Duodenal mucosa (tissue), 2 donors: ENCODE measurements around the gene KRTAP1-4.
"Not testable (repeated sequence)": the region's sequence is repeated elsewhere in the genome, so short reads cannot be mapped to it uniquely, and the experiment has no call there.

Source experiments
- H3K27ac ChIP-seq: one replicate; pipeline ENCODE4 v1.7.0; 2013; ENCODE audit warnings: low read depth, low read length
- H3K27me3 ChIP-seq, 2 donors: one replicate each; pipeline ENCODE4 v1.7.0; 2013; ENCODE audit warnings: low read length in 2 of 2, control low read depth in 1 of 2; ENCODE audit not compliant: insufficient read depth in 2 of 2, control insufficient read depth in 1 of 2
- H3K36me3 ChIP-seq, 2 donors: one replicate each; pipeline ENCODE4 v1.7.0; 2013; ENCODE audit warnings: low read length in 2 of 2, control low read depth in 1 of 2; ENCODE audit not compliant: insufficient read depth in 2 of 2, control insufficient read depth in 1 of 2
- H3K4me1 ChIP-seq, 2 donors: one replicate each; pipeline ENCODE4 v1.7.0; 2013; ENCODE audit warnings: low read length in 2 of 2, control low read depth in 1 of 2; ENCODE audit not compliant: insufficient read depth in 2 of 2, control insufficient read depth in 1 of 2
- H3K4me3 ChIP-seq, 2 donors: one replicate each; pipeline ENCODE4 v1.7.0; 2013; ENCODE audit warnings: low read length in 2 of 2, low read depth in 1 of 2
- H3K9ac ChIP-seq, 2 donors: one replicate each; pipeline ENCODE4 v1.7.0; 2013; ENCODE audit warnings: low read length in 2 of 2, low read depth in 1 of 2
- H3K9me3 ChIP-seq, 2 donors: one replicate each; pipeline ENCODE4 v1.7.0; 2013; ENCODE audit warnings: low read length in 2 of 2, control low read depth in 1 of 2; ENCODE audit not compliant: control insufficient read depth in 1 of 2

Gene KRTAP1-4

GRCh38 chr17:41049110-41049509 lies 19.1 kb upstream of the KRTAP1-4 start:
- Histone ChIP-seq H3K9me3 (no peaks in the 10 kb centered on the region), H3K27ac (no peak overlapping the region), H3K4me3 (no peak overlapping the region), H3K4me1 (no peaks in the 10 kb centered on the region), H3K36me3 (no peaks in the 10 kb centered on the region), H3K9ac (no peak overlapping the region), H3K27me3 (peaks cover 5 to 11% of the 10 kb centered on the region in 2 donors)

- no peak overlapping the region for H3K27ac ChIP-seq
- H3K9ac ChIP-seq, result no peak overlapping the region
- no peak overlapping the region for H3K4me3 ChIP-seq
- H3K36me3 ChIP-seq, result no peaks in the 10 kb centered on the region
- H3K9me3 ChIP-seq, result no peaks in the 10 kb centered on the region
- no peaks in the 10 kb centered on the region for H3K4me1 ChIP-seq
- H3K27me3 ChIP-seq, result peaks cover 5 to 10% of the 10 kb centered on the region in 2 donors
These were observed 18.4 kb upstream of the KRTAP1-4 start for GRCh38 chr17:41048441-41048840.

- not testable (repeated sequence) for H3K9ac ChIP-seq, H3K4me3 ChIP-seq, H3K36me3 ChIP-seq, H3K9me3 ChIP-seq, H3K27ac ChIP-seq, H3K27me3 ChIP-seq, H3K4me1 ChIP-seq
These were observed 16.9 kb upstream of the KRTAP1-4 start, which contains the start of gene KRTAP2-1 for GRCh38 chr17:41046735-41047465. Gene KRTAP2-1 (minus strand): TSS chr17:41047316. CDS start chr17:41047267, 49 bp downstream.

- Histone ChIP-seq H3K27ac (no peak overlapping the region), H3K27me3 (peaks cover 0 to 5% of the 10 kb centered on the region in 2 donors), H3K36me3 (no peaks in the 10 kb centered on the region), H3K9ac (no peak overlapping the region), H3K4me1 (no peaks in the 10 kb centered on the region), H3K9me3 (no peaks in the 10 kb centered on the region), H3K4me3 (no peak overlapping the region)
These were observed 13.0 kb upstream of the KRTAP1-4 start for GRCh38 chr17:41042953-41043352.

- not testable (repeated sequence) for H3K9me3 ChIP-seq, H3K4me1 ChIP-seq, H3K36me3 ChIP-seq, H3K4me3 ChIP-seq, H3K27me3 ChIP-seq, H3K9ac ChIP-seq, H3K27ac ChIP-seq
These were observed 11.0 kb upstream of the KRTAP1-4 start, which contains the start of gene KRTAP1-1 for GRCh38 chr17:41040783-41041571. Gene KRTAP1-1 (minus strand): TSS chr17:41041450. CDS start chr17:41041397, 53 bp downstream.

GRCh38 chr17:41037853-41038350 lies 7.9 kb upstream of the KRTAP1-4 start:
- no peaks in the 10 kb centered on the region for H3K4me1 ChIP-seq
- H3K9ac ChIP-seq, result no peak overlapping the region
- no peak overlapping the region for H3K4me3 ChIP-seq
- no peaks in the 10 kb centered on the region for H3K9me3 ChIP-seq
- no peak overlapping the region for H3K27ac ChIP-seq
- peaks cover 0 to 3% of the 10 kb centered on the region in 2 donors for H3K27me3 ChIP-seq
- no peaks in the 10 kb centered on the region for H3K36me3 ChIP-seq

- not testable (repeated sequence) for H3K27me3 ChIP-seq, H3K9ac ChIP-seq, H3K9me3 ChIP-seq, H3K36me3 ChIP-seq, H3K4me3 ChIP-seq, H3K4me1 ChIP-seq, H3K27ac ChIP-seq
These were observed 4.4 kb upstream of the KRTAP1-4 start, which contains the start of gene KRTAP1-3 for GRCh38 chr17:41034346-41034935. Gene KRTAP1-3 (minus strand): TSS chr17:41034874. CDS start chr17:41034821, 53 bp downstream.

- Histone ChIP-seq H3K9ac (no peak within 1 kb of the TSS), H3K9me3 (no peaks in the 10 kb centered on the region), H3K36me3 (no peaks in the 10 kb centered on the region), H3K27me3 (peaks cover 0 to 3% of the 10 kb centered on the region in 2 donors), H3K4me1 (no peaks in the 10 kb centered on the region), H3K4me3 (no peak within 1 kb of the TSS), H3K27ac (no peak within 1 kb of the TSS)
These were observed 3.1 kb downstream of the KRTAP1-4 start, which contains the start of gene KRTAP1-5 for GRCh38 chr17:41026715-41027471. Gene KRTAP1-5 (minus strand): TSS chr17:41027208. CDS start chr17:41027155, 53 bp downstream.

- Histone ChIP-seq H3K9me3 (no peaks in the 10 kb centered on the region), H3K9ac (no peak overlapping the region), H3K4me1 (no peaks in the 10 kb centered on the region), H3K27me3 (peaks cover 0 to 3% of the 10 kb centered on the region in 2 donors), H3K36me3 (no peaks in the 10 kb centered on the region), H3K27ac (no peak overlapping the region), H3K4me3 (no peak overlapping the region)
These were observed 5.3 kb downstream of the KRTAP1-4 start for GRCh38 chr17:41024697-41025096.
